Measurements from ENCODE around the gene MT3. TPM values are rescaled to one million over a fixed set of nuclear protein-coding genes. Genes with fewer than 3 reads are reported as not detected.
A peak's percentile ranks its signal among the peaks of the same experiment; 100 is the strongest.

MT3 gene
- total and polyA plus RNA-seq, 2 of the 13 experiments (the other 11 are each of a cell fraction or from before 2014, with no cell fraction given): not detected

DNA sequence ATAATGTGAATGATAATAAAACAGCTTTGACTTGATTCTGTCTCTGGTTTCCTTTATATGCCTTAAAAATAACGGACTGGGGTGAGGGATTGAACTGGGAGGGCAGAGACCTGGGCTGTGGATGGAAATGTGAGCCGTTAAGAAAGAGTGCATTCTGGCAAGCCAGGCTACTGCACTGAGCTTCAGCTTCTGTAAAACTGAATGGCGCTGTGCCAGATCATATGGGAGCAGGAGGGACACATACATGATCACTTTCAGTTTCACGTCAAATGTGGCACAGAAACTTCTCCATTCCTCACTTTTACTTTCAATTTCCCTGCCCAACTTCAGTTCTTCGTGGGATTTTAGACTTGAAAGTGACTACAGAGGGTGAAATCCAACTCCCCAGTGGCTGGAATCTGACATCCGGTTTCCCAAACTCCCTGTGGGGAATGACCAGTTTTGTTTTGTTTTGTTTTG is 20.2 kb downstream of the MT3 start (continued):
- TF ChIP-seq, protein P1, sequence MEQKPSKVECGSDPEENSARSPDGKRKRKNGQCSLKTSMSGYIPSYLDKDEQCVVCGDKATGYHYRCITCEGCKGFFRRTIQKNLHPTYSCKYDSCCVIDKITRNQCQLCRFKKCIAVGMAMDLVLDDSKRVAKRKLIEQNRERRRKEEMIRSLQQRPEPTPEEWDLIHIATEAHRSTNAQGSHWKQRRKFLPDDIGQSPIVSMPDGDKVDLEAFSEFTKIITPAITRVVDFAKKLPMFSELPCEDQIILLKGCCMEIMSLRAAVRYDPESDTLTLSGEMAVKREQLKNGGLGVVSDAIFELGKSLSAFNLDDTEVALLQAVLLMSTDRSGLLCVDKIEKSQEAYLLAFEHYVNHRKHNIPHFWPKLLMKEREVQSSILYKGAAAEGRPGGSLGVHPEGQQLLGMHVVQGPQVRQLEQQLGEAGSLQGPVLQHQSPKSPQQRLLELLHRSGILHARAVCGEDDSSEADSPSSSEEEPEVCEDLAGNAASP (CRISPR knock-in tag; IDR thresholded peaks at IDR 0.05; ENCODE audit: borderline replicate concordance): no peak
- TF ChIP-seq MAZ (IDR thresholded peaks at IDR 0.05; ENCODE audit: borderline replicate concordance, low read depth, low read length) (no peak), MAZ (CRISPR knock-in tag; IDR thresholded peaks at IDR 0.05; ENCODE audit: low read depth) (no peak), ZNF484 (CRISPR knock-in tag; IDR thresholded peaks at IDR 0.05; ENCODE audit: borderline replicate concordance, low read depth) (no peak), ZNF451 (CRISPR knock-in tag; IDR thresholded peaks at IDR 0.05) (no peak), ZNF782 (CRISPR knock-in tag; IDR thresholded peaks at IDR 0.05; ENCODE audit: borderline replicate concordance) (no peak), KAT7 (CRISPR knock-in tag; IDR thresholded peaks at IDR 0.05; ENCODE audit: borderline replicate concordance) (no peak), HDAC1 (CRISPR knock-in tag; IDR thresholded peaks at IDR 0.05) (0 out of 2 replicates have a peak, but pooled peaks have one; percentile 46), ZMYM2 (CRISPR knock-in tag; IDR thresholded peaks at IDR 0.05) (no peak), SNAI1 (CRISPR knock-in tag; IDR thresholded peaks at IDR 0.05; ENCODE audit: borderline replicate concordance) (no peak), ZNF432 (CRISPR knock-in tag; IDR thresholded peaks at IDR 0.05; ENCODE audit: borderline replicate concordance) (no peak), SP4 (CRISPR knock-in tag; IDR thresholded peaks at IDR 0.05) (no peak), ZNF619 (CRISPR knock-in tag; IDR thresholded peaks at IDR 0.05) (no peak), ZNF768 (CRISPR knock-in tag; IDR thresholded peaks at IDR 0.05) (no peak), CHD4 (IDR thresholded peaks at IDR 0.05; ENCODE audit: borderline replicate concordance, low read length) (0 out of 2 replicates have a peak, but pooled peaks have one; percentile 4), CREM (IDR thresholded peaks at IDR 0.05) (no peak), CREM (CRISPR knock-in tag; IDR thresholded peaks at IDR 0.05) (no peak), ZNF253 (CRISPR knock-in tag; IDR thresholded peaks at IDR 0.05; ENCODE audit: borderline replicate concordance) (no peak), RCOR2 (CRISPR knock-in tag; IDR thresholded peaks at IDR 0.05) (no peak), AGO2 (optimal IDR thresholded peaks at IDR 0.05; ENCODE audit: low read depth, low read length) (no peak)
- TF ChIP-seq, protein P2, sequence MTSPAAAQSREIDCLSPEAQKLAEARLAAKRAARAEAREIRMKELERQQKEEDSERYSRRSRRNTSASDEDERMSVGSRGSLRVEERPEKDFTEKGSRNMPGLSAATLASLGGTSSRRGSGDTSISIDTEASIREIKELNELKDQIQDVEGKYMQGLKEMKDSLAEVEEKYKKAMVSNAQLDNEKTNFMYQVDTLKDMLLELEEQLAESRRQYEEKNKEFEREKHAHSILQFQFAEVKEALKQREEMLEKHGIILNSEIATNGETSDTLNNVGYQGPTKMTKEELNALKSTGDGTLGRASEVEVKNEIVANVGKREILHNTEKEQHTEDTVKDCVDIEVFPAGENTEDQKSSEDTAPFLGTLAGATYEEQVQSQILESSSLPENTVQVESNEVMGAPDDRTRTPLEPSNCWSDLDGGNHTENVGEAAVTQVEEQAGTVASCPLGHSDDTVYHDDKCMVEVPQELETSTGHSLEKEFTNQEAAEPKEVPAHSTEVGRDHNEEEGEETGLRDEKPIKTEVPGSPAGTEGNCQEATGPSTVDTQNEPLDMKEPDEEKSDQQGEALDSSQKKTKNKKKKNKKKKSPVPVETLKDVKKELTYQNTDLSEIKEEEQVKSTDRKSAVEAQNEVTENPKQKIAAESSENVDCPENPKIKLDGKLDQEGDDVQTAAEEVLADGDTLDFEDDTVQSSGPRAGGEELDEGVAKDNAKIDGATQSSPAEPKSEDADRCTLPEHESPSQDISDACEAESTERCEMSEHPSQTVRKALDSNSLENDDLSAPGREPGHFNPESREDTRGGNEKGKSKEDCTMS (CRISPR knock-in tag; conservative IDR thresholded peaks at IDR 0.05): no peak
- TF ChIP-seq, protein P3, sequence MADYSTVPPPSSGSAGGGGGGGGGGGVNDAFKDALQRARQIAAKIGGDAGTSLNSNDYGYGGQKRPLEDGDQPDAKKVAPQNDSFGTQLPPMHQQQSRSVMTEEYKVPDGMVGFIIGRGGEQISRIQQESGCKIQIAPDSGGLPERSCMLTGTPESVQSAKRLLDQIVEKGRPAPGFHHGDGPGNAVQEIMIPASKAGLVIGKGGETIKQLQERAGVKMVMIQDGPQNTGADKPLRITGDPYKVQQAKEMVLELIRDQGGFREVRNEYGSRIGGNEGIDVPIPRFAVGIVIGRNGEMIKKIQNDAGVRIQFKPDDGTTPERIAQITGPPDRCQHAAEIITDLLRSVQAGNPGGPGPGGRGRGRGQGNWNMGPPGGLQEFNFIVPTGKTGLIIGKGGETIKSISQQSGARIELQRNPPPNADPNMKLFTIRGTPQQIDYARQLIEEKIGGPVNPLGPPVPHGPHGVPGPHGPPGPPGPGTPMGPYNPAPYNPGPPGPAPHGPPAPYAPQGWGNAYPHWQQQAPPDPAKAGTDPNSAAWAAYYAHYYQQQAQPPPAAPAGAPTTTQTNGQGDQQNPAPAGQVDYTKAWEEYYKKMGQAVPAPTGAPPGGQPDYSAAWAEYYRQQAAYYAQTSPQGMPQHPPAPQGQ (CRISPR knock-in tag; IDR thresholded peaks at IDR 0.05; ENCODE audit: borderline replicate concordance): 0 out of 2 replicates have a peak, but pooled peaks have one; percentile 39
- TF ChIP-seq, protein P4, sequence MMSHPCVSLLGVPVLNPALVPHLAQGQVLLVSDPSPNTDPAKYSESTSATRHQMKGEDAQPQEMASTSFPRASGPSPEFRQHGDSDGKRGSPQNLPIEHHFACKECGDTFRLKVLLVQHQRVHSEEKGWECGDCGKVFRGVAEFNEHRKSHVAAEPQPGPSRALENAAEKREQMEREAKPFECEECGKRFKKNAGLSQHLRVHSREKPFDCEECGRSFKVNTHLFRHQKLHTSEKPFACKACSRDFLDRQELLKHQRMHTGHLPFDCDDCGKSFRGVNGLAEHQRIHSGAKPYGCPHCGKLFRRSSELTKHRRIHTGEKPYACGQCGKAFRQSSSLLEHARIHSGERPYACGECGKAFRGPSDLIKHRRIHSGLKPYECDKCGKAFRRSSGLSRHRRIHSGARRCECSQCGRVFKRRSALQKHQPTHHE (CRISPR knock-in tag; IDR thresholded peaks at IDR 0.05; ENCODE audit: borderline replicate concordance): no peak
- TF ChIP-seq, protein P5, sequence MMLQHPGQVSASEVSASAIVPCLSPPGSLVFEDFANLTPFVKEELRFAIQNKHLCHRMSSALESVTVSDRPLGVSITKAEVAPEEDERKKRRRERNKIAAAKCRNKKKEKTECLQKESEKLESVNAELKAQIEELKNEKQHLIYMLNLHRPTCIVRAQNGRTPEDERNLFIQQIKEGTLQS (CRISPR knock-in tag; IDR thresholded peaks at IDR 0.05): no peak

All from HepG2 (cell line).